HFFc6 (cell line): ENCODE results near the gene AREG. TPM values are rescaled to one million over a fixed set of nuclear protein-coding genes. Genes with fewer than 3 reads are reported as not detected.
"Not testable (repeated sequence)": the region's sequence is repeated elsewhere in the genome, so short reads cannot be mapped to it uniquely, and the experiment has no call there.

Experiments
- DNase-seq: peaks from one replicate; pipeline ENCODE4 v3.0.0-alpha.2; 2018
- H3K27ac Mint-ChIP-seq: 2 replicates; pipeline ENCODE4 v1.8.0; 2020; ENCODE audit warnings: mild to moderate bottlenecking, mixed read lengths
- H3K27me3 Mint-ChIP-seq: 2 replicates; pipeline ENCODE4 v1.8.0; 2021; ENCODE audit warnings: mild to moderate bottlenecking, moderate library complexity, mixed read lengths; ENCODE audit not compliant: insufficient read depth
- H3K36me3 Mint-ChIP-seq: 2 replicates; pipeline ENCODE4 v1.8.0; 2021; ENCODE audit warnings: low read depth, mixed read lengths
- H3K4me1 Mint-ChIP-seq: 2 replicates; pipeline ENCODE4 v1.8.0; 2020; ENCODE audit warnings: low read depth, mixed read lengths
- H3K4me3 Mint-ChIP-seq: 2 replicates; pipeline ENCODE4 v1.8.0; 2020; ENCODE audit warnings: mild to moderate bottlenecking, moderate library complexity, mixed read lengths
- H3K9me3 Mint-ChIP-seq: 2 replicates; pipeline ENCODE4 v1.8.0; 2020; ENCODE audit warnings: mild to moderate bottlenecking, mixed read lengths
- long read RNA-seq: library from polyadenylated mRNA; unstranded; transcript quantifications from one replicate; pipeline ENCODE4 v2.0.0, GENCODE V29; 2019
- total RNA-seq, 6 experiments: library from RNA; stranded (reverse); fragmentation: NEBNext Ultra II Directional; extraction: Animal tissue kit (Norgen Biotek cat#: 25700); gene quantifications; 2 replicates in 1 of 6; 3 replicates in 5 of 6; pipeline ENCODE4 v1.2.3, GENCODE V29; 2021
- TF ChIP-seq, protein P1 (sequence below): fragments of 200-600 bp; sonication (generic); IDR thresholded peaks from 2 replicates; pipeline ENCODE4 v1.5.0; 2021; ENCODE audit warnings: antibody characterized with exemption, mild to moderate bottlenecking

AREG gene, protein sequence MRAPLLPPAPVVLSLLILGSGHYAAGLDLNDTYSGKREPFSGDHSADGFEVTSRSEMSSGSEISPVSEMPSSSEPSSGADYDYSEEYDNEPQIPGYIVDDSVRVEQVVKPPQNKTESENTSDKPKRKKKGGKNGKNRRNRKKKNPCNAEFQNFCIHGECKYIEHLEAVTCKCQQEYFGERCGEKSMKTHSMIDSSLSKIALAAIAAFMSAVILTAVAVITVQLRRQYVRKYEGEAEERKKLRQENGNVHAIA
- under 1 TPM in 5 of 6 experiments, not detected in 1; 0.24 to 0.70 (median 0.45) TPM for total RNA-seq
- long read RNA-seq, partial matches to known transcripts = 2 of 3 reads
- long read RNA-seq, other reads (novel, unspliced or antisense) = 0 of 3 reads

DNA sequence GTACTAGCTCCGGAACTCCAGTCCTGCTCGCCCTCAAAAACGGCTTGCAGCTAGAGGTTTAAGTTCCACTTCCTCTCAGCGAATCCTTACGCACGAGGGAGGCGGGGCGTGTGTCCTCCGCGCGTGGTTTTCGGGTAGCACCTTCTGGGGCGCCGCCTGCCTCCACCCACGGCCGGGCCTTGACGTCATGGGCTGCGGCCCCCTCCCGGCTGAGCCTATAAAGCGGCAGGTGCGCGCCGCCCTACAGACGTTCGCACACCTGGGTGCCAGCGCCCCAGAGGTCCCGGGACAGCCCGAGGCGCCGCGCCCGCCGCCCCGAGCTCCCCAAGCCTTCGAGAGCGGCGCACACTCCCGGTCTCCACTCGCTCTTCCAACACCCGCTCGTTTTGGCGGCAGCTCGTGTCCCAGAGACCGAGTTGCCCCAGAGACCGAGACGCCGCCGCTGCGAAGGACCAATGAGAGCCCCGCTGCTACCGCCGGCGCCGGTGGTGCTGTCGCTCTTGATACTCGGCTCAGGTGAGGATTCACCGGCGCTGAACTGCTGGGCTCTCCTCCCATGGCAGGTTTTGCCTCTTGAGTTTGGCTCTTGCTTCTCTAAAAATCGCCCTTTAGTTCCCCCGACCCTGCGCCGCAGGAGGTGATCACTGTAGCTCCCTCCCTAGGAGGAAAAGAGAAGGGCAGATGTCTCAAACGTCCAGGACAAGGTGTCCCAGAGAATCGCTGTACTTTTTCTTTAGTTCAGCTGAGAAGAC, at the start of gene AREG:
Gene AREG, plus strand, starts transcription at position 246 of the 752 bp plus-strand sequence. Its CDS starts 210 bp downstream, at position 456.
- H3K27me3 Mint-ChIP-seq = peaks cover 1% of the 10 kb centered on the region; the same call in 1 of the 2 replicates
- peaks cover 61% of the 10 kb centered on the region for H3K4me1 Mint-ChIP-seq
- peak within 1 kb of the TSS; percentile 99 for H3K4me3 Mint-ChIP-seq
- H3K27ac Mint-ChIP-seq = peak within 1 kb of the TSS; percentile 73
- no peaks in the 10 kb centered on the region for H3K36me3 Mint-ChIP-seq
- peak; percentile 41 for DNase-seq
- no peaks in the 10 kb centered on the region; the same call in 1 of the 2 replicates for H3K9me3 Mint-ChIP-seq
- TF ChIP-seq, protein P1, sequence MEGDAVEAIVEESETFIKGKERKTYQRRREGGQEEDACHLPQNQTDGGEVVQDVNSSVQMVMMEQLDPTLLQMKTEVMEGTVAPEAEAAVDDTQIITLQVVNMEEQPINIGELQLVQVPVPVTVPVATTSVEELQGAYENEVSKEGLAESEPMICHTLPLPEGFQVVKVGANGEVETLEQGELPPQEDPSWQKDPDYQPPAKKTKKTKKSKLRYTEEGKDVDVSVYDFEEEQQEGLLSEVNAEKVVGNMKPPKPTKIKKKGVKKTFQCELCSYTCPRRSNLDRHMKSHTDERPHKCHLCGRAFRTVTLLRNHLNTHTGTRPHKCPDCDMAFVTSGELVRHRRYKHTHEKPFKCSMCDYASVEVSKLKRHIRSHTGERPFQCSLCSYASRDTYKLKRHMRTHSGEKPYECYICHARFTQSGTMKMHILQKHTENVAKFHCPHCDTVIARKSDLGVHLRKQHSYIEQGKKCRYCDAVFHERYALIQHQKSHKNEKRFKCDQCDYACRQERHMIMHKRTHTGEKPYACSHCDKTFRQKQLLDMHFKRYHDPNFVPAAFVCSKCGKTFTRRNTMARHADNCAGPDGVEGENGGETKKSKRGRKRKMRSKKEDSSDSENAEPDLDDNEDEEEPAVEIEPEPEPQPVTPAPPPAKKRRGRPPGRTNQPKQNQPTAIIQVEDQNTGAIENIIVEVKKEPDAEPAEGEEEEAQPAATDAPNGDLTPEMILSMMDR = peak; percentile 75

DNA sequence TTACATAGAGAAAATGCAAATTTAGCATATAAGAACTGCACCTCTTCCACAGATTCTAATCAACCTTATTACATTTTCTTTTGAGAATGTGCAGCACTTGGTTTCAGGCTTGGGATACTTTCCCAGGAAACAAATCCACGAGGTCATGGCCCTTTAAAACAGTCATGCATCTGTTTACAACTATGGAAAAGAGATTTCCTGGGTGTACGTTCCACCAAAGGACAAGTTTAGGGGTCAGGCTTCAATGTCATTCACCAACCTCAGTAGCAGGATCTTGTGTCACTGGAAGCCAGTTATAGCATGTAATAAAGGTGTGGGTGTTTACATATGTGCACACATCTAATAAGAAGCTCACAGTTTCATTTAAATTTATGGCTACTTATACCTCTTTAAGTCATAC, 49.3 kb upstream of the AREG start:
- Mint-ChIP-seq H3K27ac (no peak overlapping the region), H3K4me1 (peaks cover 58% of the 10 kb centered on the region), H3K4me3 (no peak overlapping the region), H3K9me3 (no peaks in the 10 kb centered on the region; the same call in 1 of the 2 replicates), H3K27me3 (peaks cover 2% of the 10 kb centered on the region), H3K36me3 (no peaks in the 10 kb centered on the region)
- peak; percentile 16 for DNase-seq
- TF ChIP-seq, protein P1 = no peak

DNA sequence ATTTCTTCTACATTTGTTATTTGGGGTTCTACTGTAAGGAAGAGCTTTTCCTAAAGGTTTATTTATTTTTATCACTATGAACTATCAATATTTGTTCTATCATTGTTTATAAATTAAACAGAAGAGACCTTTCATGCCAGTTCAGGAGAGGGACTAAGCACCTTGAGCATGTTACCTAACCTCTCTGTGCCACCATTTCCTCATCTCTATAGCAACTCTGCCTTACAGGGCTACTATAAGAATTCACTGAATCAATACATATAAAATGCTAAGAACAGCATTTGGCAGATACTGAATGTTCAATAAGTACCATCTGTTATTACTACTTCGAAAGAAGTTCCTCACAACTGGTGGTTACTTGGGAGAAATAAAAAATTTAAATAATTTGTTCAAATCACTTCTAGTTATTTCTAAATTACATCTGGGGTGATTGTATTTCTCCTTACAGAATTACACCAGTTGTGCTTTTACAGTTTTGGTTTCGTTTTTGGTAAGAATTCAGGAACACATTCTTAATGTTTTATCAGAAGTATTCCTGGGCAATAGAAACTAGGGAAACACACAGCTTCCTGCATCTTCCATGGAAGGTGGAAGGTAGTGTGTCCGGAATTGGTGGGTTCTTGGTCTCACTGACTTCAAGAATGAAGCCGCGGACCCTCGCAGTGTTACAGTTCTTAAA, 47.0 kb upstream of the AREG start:
- Mint-ChIP-seq H3K27me3 (peaks cover 2% of the 10 kb centered on the region), H3K9me3 (no peaks in the 10 kb centered on the region; the same call in 1 of the 2 replicates), H3K36me3 (no peaks in the 10 kb centered on the region), H3K4me1 (peaks cover 38% of the 10 kb centered on the region), H3K4me3 (peak overlapping the region; percentile 27; the same call in 1 of the 2 replicates), H3K27ac (peak overlapping the region; percentile 7; the same call in 1 of the 2 replicates)
- DNase-seq = no peak
- TF ChIP-seq, protein P1 = no peak

DNA sequence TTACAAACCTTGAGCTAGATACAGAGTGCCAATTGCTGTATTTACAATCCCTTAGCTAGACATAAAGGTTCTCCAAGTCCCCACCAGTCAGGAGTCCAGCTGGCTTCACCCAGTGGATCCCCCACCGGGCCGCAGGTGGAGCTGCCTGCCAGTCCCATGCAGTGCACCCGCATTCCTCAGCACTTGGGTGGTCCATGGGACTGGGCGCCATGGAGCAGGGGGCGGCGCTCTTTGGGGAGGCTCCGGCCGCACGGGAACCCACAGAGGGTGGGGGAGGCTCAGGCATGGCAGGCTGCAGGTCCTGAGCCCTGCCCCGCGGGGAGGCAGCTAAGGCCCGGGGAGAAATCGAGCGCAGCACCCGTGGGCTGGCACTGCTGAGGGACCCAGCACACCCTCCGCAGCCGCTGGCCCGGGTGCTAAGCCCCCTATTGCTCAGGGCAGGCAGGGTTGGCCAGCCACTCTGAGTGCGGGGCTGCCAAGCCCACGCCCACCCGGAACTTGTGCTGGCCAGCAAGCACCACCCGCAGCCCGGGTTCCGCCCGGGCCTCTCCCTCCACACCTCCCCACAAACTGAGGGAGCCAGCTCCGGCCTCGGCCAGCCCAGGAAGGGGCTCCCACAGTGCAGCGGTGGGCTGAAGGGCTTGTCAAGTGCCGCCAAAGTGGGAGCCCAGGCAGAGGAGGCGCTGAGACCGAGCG, 45.9 kb upstream of the AREG start:
- H3K36me3 Mint-ChIP-seq, DNase-seq, H3K27ac Mint-ChIP-seq: not testable (repeated sequence)

DNA sequence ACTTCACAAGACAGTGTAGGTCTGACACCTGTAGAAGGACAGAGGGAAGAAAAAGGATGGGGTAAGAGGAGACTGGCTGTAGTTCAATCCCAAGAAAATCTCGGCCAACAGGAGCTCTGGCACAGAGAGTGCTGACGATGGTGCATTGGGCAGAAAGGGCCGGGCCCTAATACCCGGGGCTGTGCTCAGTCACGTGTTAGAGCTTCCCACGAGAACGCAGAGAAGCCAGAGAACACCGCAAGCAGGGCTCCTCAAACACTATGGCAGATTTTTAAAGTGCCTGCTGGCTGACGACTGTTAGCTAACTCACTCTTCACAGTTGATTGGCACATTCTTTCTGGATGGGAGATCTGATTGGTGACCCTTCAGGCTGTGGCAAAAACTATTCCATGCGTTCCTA, 44.5 kb upstream of the AREG start:
- no peak overlapping the region for H3K4me3 Mint-ChIP-seq
- peaks cover 14% of the 10 kb centered on the region for H3K4me1 Mint-ChIP-seq
- no peaks in the 10 kb centered on the region for H3K36me3 Mint-ChIP-seq
- H3K27me3 Mint-ChIP-seq = peaks cover 2% of the 10 kb centered on the region
- no peak for DNase-seq
- H3K27ac Mint-ChIP-seq = no peak overlapping the region
- TF ChIP-seq, protein P1 = no peak
- no peaks in the 10 kb centered on the region; the same call in 1 of the 2 replicates for H3K9me3 Mint-ChIP-seq

More for the DNA sequence above, 45.9 kb upstream of the AREG start:
- not testable (repeated sequence) for H3K4me3 Mint-ChIP-seq, H3K9me3 Mint-ChIP-seq, H3K27me3 Mint-ChIP-seq
- peaks cover 27% of the 10 kb centered on the region for H3K4me1 Mint-ChIP-seq
